HEK293 (cell line): ENCODE results near the gene CNDP2.

Experiments used
- CTCF ChIA-PET: fragments of 350-600 bp; formaldehyde crosslinking; extraction: SDS; loops from one replicate; lab custom pipeline; 2021; ENCODE audit warnings: antibody characterized with exemption; lab: Yijun Ruan, JAX
- POLR2A ChIA-PET: fragments of 300-600 bp; formaldehyde crosslinking; extraction: SDS; loops from one replicate; lab custom pipeline; 2020; ENCODE audit warnings: antibody characterized with exemption, inconsistent platforms; lab: Yijun Ruan, JAX
- H3K27ac ChIP-seq: fragments of 200-500 bp; sonication (Bioruptor generic); 2 replicates; pipeline ENCODE4 v1.5.1; 2014; ENCODE audit warnings: low read depth, low read length, control low read depth, inconsistent platforms; ENCODE audit errors: extremely low read depth
- H3K36me3 ChIP-seq, 2 experiments: fragments of 200-500 bp in 1 of 2; sonication (Bioruptor generic) in 1 of 2; 1 replicate in 1 of 2; 2 replicates in 1 of 2; pipeline ENCODE4 v1.5.1; 2014 to 2017; ENCODE audit warnings: inconsistent platforms in 2 of 2, low read length in 2 of 2; ENCODE audit not compliant: control insufficient read depth in 2 of 2, insufficient read depth in 1 of 2
- H3K4me1 ChIP-seq: fragments of 200-500 bp; sonication (Bioruptor generic); 2 replicates; pipeline ENCODE4 v1.5.1; 2014; ENCODE audit warnings: mild to moderate bottlenecking, low read length, inconsistent platforms; ENCODE audit not compliant: control insufficient read depth, insufficient read depth
- H3K4me3 ChIP-seq: 2 replicates; pipeline ENCODE4 v1.5.1; 2011; ENCODE audit warnings: low read depth, mild to moderate bottlenecking, control low read depth, low read length, moderate library complexity
- H3K9me3 ChIP-seq: fragments of 200-500 bp; sonication (Bioruptor generic); 2 replicates; pipeline ENCODE4 v1.5.1; 2014; ENCODE audit warnings: low read depth, low read length, inconsistent platforms; ENCODE audit not compliant: control insufficient read depth, insufficient read depth
- ATF2 ChIP-seq: fragments of 450-650 bp; formaldehyde crosslinking; IDR thresholded peaks from 2 replicates; pipeline ENCODE4 v1.5.1; 2016; ENCODE audit warnings: missing biosample characterization, missing genetic modification characterization, low read depth
- MZF1 ChIP-seq: fragments of 450-650 bp; formaldehyde crosslinking; IDR thresholded peaks from 2 replicates; pipeline ENCODE4 v1.5.1; 2017; ENCODE audit warnings: missing biosample characterization, missing genetic modification characterization, borderline replicate concordance
- WT1 ChIP-seq: fragments of 450-650 bp; formaldehyde crosslinking; IDR thresholded peaks from 2 replicates; pipeline ENCODE4 v1.5.1; 2016; ENCODE audit warnings: missing biosample characterization, missing genetic modification characterization
- YY1 ChIP-seq: fragments of 450-650 bp; formaldehyde crosslinking; IDR thresholded peaks from 2 replicates; pipeline ENCODE4 v1.5.1; 2018; ENCODE audit warnings: missing biosample characterization, missing genetic modification characterization
- ZBTB7A ChIP-seq: fragments of 450-650 bp; formaldehyde crosslinking; IDR thresholded peaks from 2 replicates; pipeline ENCODE4 v1.5.1; 2016; ENCODE audit warnings: low read depth, missing biosample characterization, missing genetic modification characterization
- ZNF121 ChIP-seq: fragments of 450-650 bp; formaldehyde crosslinking; IDR thresholded peaks from 2 replicates; pipeline ENCODE4 v1.5.1; 2016; ENCODE audit warnings: missing biosample characterization, missing genetic modification characterization
- ZNF174 ChIP-seq: fragments of 450-650 bp; formaldehyde crosslinking; IDR thresholded peaks from 2 replicates; pipeline ENCODE4 v1.5.0; 2017; ENCODE audit warnings: missing biosample characterization, mild to moderate bottlenecking, missing genetic modification characterization
- ZNF48 ChIP-seq: fragments of 450-650 bp; formaldehyde crosslinking; IDR thresholded peaks from 2 replicates; pipeline ENCODE4 v1.5.1; 2016; ENCODE audit warnings: missing biosample characterization, missing genetic modification characterization
- ZNF514 ChIP-seq: fragments of 450-650 bp; formaldehyde crosslinking; IDR thresholded peaks from 2 replicates; pipeline ENCODE4 v1.5.1; 2016; ENCODE audit warnings: missing biosample characterization, missing genetic modification characterization
- ZNF521 ChIP-seq: fragments of 450-650 bp; formaldehyde crosslinking; IDR thresholded peaks from 2 replicates; pipeline ENCODE4 v1.5.1; 2017; ENCODE audit warnings: missing biosample characterization, mild to moderate bottlenecking, missing genetic modification characterization
- ZNF623 ChIP-seq: fragments of 450-650 bp; formaldehyde crosslinking; IDR thresholded peaks from 2 replicates; pipeline ENCODE4 v1.5.1; 2016; ENCODE audit warnings: missing biosample characterization, missing genetic modification characterization
- ZNF664 ChIP-seq: fragments of 450-650 bp; formaldehyde crosslinking; IDR thresholded peaks from 2 replicates; pipeline ENCODE4 v1.5.1; 2016; ENCODE audit warnings: missing biosample characterization, missing genetic modification characterization
- ZNF670 ChIP-seq: fragments of 450-650 bp; formaldehyde crosslinking; IDR thresholded peaks from 2 replicates; pipeline ENCODE4 v1.5.1; 2016; ENCODE audit warnings: missing biosample characterization, missing genetic modification characterization, low read depth
- TF ChIP-seq, protein P1 (sequence below): fragments of 450-650 bp; formaldehyde crosslinking; IDR thresholded peaks from 2 replicates; pipeline ENCODE4 v1.5.1; 2016; ENCODE audit warnings: missing biosample characterization, missing genetic modification characterization, low read depth
- TF ChIP-seq, protein P2 (sequence below): fragments of 450-650 bp; formaldehyde crosslinking; IDR thresholded peaks from 2 replicates; pipeline ENCODE4 v1.5.1; 2017; ENCODE audit warnings: missing biosample characterization, missing genetic modification characterization
- TF ChIP-seq, protein P3 (sequence below): fragments of 450-650 bp; formaldehyde crosslinking; IDR thresholded peaks from 2 replicates; pipeline ENCODE4 v1.5.1; 2016; ENCODE audit warnings: missing biosample characterization, missing genetic modification characterization
- TF ChIP-seq, protein P4 (sequence below): fragments of 450-650 bp; IDR thresholded peaks from 2 replicates; pipeline ENCODE4 v1.5.1; 2018; ENCODE audit warnings: missing biosample characterization, mild to moderate bottlenecking, missing genetic modification characterization
- TF ChIP-seq, protein P5 (sequence below): fragments of 450-650 bp; formaldehyde crosslinking; IDR thresholded peaks from 2 replicates; pipeline ENCODE4 v1.5.1; 2017; ENCODE audit warnings: missing biosample characterization, missing genetic modification characterization

The CNDP2 gene

GRCh38 chr18:74453016-74453566 is 43.1 kb upstream of the CNDP2 start:
- Histone ChIP-seq H3K9me3 (no peaks in the 10 kb centered on the region), H3K4me3 (no peak overlapping the region), H3K4me1 (no peaks in the 10 kb centered on the region), H3K27ac (no peak overlapping the region), H3K36me3 (no peaks in the 10 kb centered on the region)
- ChIA-PET CTCF (interaction anchor here (0.9 to 1.7 kb wide), 3 partner anchors 8 to 100 kb away, joined by 3 to 8 read pairs (median 6); no protein-coding TSS in a partner anchor), POLR2A (no interaction called here)
- TF ChIP-seq, protein P1, sequence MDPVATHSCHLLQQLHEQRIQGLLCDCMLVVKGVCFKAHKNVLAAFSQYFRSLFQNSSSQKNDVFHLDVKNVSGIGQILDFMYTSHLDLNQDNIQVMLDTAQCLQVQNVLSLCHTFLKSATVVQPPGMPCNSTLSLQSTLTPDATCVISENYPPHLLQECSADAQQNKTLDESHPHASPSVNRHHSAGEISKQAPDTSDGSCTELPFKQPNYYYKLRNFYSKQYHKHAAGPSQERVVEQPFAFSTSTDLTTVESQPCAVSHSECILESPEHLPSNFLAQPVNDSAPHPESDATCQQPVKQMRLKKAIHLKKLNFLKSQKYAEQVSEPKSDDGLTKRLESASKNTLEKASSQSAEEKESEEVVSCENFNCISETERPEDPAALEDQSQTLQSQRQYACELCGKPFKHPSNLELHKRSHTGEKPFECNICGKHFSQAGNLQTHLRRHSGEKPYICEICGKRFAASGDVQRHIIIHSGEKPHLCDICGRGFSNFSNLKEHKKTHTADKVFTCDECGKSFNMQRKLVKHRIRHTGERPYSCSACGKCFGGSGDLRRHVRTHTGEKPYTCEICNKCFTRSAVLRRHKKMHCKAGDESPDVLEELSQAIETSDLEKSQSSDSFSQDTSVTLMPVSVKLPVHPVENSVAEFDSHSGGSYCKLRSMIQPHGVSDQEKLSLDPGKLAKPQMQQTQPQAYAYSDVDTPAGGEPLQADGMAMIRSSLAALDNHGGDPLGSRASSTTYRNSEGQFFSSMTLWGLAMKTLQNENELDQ (tag by site-specific recombination) = no peak
- TF ChIP-seq ZNF623 (no peak), WT1 (no peak), ZNF514 (tag by site-specific recombination) (no peak), ZNF121 (tag by site-specific recombination) (no peak), ZNF670 (tag by site-specific recombination) (no peak), ZNF48 (tag by site-specific recombination) (no peak)
- TF ChIP-seq, protein P2, sequence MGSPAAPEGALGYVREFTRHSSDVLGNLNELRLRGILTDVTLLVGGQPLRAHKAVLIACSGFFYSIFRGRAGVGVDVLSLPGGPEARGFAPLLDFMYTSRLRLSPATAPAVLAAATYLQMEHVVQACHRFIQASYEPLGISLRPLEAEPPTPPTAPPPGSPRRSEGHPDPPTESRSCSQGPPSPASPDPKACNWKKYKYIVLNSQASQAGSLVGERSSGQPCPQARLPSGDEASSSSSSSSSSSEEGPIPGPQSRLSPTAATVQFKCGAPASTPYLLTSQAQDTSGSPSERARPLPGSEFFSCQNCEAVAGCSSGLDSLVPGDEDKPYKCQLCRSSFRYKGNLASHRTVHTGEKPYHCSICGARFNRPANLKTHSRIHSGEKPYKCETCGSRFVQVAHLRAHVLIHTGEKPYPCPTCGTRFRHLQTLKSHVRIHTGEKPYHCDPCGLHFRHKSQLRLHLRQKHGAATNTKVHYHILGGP = no peak
- TF ChIP-seq, all 188 proteins: peak for 0

- ChIA-PET CTCF (interaction anchor here (0.8 to 1.7 kb wide), 5 partner anchors 8 to 101 kb away, joined by 3 to 8 read pairs (median 3); no protein-coding TSS in a partner anchor), POLR2A (no interaction called here)
- no peak overlapping the region for H3K27ac ChIP-seq
- H3K36me3 ChIP-seq = no peaks in the 10 kb centered on the region
- no peak overlapping the region for H3K4me3 ChIP-seq
- H3K4me1 ChIP-seq = no peaks in the 10 kb centered on the region
- H3K9me3 ChIP-seq = no peaks in the 10 kb centered on the region
- TF ChIP-seq ZNF664 (tag by site-specific recombination) (no peak), MZF1 (no peak), ZNF521 (tag by site-specific recombination) (no peak), YY1 (tag by site-specific recombination) (no peak), ZBTB7A (tag by site-specific recombination) (no peak), ATF2 (tag by site-specific recombination) (no peak), ZNF174 (tag by site-specific recombination) (no peak), ZNF121 (tag by site-specific recombination) (no peak)
- TF ChIP-seq, protein P1 (tag by site-specific recombination) = no peak
- TF ChIP-seq, protein P3, sequence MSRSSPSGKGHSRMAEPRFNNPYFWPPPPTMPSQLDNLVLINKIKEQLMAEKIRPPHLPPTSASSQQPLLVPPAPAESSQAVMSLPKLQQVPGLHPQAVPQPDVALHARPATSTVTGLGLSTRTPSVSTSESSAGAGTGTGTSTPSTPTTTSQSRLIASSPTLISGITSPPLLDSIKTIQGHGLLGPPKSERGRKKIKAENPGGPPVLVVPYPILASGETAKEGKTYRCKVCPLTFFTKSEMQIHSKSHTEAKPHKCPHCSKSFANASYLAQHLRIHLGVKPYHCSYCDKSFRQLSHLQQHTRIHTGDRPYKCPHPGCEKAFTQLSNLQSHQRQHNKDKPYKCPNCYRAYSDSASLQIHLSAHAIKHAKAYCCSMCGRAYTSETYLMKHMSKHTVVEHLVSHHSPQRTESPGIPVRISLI = no peak
- TF ChIP-seq, protein P4, sequence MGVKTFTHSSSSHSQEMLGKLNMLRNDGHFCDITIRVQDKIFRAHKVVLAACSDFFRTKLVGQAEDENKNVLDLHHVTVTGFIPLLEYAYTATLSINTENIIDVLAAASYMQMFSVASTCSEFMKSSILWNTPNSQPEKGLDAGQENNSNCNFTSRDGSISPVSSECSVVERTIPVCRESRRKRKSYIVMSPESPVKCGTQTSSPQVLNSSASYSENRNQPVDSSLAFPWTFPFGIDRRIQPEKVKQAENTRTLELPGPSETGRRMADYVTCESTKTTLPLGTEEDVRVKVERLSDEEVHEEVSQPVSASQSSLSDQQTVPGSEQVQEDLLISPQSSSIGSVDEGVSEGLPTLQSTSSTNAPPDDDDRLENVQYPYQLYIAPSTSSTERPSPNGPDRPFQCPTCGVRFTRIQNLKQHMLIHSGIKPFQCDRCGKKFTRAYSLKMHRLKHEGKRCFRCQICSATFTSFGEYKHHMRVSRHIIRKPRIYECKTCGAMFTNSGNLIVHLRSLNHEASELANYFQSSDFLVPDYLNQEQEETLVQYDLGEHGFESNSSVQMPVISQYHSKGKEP (tag by site-specific recombination) = no peak
- TF ChIP-seq, protein P5, sequence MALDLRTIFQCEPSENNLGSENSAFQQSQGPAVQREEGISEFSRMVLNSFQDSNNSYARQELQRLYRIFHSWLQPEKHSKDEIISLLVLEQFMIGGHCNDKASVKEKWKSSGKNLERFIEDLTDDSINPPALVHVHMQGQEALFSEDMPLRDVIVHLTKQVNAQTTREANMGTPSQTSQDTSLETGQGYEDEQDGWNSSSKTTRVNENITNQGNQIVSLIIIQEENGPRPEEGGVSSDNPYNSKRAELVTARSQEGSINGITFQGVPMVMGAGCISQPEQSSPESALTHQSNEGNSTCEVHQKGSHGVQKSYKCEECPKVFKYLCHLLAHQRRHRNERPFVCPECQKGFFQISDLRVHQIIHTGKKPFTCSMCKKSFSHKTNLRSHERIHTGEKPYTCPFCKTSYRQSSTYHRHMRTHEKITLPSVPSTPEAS (tag by site-specific recombination) = no peak
Observed at GRCh38 chr18:74453642-74454198, 42.4 kb upstream of the CNDP2 start.
